ENCODE results near the gene MEGF6.

DNA sequence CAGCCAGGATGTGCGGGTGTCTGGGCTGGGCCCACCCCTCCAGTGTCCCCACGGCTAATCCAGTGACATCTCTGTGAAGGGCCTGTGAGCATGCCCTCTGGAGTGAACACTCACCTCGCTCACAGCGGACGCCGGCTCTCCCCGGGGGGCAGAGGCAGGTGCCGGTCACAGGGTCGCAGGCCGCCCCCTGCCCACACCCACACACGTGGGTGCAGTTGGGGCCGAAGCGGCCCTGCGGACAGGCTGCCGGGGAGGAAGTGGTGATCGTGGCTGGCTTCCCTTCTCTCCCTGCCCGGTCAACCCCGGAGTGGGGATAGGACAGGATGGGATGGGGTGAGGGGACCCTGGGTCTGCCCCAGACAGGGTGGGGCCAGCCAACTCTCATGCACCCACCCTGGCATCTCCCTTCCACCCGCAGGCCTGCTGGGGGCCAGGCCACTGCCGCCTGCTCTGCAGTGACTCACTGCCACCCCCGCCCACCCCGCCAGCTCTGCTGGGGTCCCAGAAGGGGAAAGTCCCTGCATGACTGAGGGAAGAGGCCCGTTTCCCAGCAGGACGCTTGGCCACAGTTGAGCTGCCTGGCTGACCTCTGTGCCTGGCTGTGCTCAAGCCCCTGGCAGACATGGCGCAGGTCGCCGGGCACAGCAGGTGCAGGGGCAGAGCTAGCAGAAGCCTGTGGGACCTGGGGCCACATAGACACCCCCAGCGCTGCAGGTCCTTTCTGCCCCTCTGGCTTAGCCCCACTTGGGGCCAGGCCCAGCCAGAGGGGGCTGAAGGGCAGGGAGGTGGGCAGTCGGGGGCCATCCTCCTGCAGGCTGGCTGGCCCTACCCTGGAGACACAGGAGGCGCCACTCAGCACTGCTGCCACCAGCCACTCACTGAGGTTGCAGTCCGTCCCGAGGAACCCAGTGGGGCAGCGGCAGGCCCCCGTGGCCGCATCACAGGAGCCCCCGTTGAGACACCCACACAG is 115.2 kb downstream of the MEGF6 start:
- TF ChIP-seq POLR2A (IDR thresholded peaks at IDR 0.05) (no peak), CTCF (IDR thresholded peaks at IDR 0.05) (no peak)

All from heart left ventricle (tissue), 13 donors.